Retinal pigment epithelial cell (primary cell): ENCODE results near the gene DIRAS2.

ENCODE experiments used
- DNase-seq: peaks from one replicate; pipeline ENCODE4 v3.0.0-alpha.2; 2010; ENCODE audit warnings: low read depth
- H3K4me3 ChIP-seq: 2 replicates; pipeline ENCODE4 v1.5.1; 2011; ENCODE audit warnings: mild to moderate bottlenecking, low read length, control low read depth, moderate library complexity
- TF ChIP-seq, protein P1 (sequence below): conservative IDR thresholded peaks from 2 replicates; pipeline ENCODE4 v1.5.1; 2011; ENCODE audit warnings: low read depth, low read length, control low read depth, inconsistent platforms

DIRAS2 gene

DNA sequence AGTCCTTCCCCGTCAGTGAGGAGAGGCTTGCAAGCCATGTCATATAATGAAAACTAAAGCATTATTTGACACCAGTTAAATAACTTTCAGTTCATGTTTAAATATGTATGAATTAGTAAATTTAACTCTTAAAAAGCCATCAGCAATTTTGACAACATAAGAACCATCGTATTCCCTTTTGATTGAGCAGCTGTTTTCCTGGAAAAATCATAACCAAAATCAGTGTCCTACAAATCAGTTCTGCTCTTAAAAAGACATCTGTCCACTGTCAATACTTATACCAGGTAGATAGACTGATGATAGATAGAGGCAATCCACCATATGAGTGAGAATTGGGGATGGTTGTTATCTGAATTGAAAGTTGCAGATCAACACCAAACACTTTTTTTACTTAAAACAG, 2.3 kb downstream of the DIRAS2 start:
- no peak for DNase-seq
- TF ChIP-seq, protein P1, sequence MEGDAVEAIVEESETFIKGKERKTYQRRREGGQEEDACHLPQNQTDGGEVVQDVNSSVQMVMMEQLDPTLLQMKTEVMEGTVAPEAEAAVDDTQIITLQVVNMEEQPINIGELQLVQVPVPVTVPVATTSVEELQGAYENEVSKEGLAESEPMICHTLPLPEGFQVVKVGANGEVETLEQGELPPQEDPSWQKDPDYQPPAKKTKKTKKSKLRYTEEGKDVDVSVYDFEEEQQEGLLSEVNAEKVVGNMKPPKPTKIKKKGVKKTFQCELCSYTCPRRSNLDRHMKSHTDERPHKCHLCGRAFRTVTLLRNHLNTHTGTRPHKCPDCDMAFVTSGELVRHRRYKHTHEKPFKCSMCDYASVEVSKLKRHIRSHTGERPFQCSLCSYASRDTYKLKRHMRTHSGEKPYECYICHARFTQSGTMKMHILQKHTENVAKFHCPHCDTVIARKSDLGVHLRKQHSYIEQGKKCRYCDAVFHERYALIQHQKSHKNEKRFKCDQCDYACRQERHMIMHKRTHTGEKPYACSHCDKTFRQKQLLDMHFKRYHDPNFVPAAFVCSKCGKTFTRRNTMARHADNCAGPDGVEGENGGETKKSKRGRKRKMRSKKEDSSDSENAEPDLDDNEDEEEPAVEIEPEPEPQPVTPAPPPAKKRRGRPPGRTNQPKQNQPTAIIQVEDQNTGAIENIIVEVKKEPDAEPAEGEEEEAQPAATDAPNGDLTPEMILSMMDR, result no peak
- H3K4me3 ChIP-seq, result no peak overlapping the region

DNA sequence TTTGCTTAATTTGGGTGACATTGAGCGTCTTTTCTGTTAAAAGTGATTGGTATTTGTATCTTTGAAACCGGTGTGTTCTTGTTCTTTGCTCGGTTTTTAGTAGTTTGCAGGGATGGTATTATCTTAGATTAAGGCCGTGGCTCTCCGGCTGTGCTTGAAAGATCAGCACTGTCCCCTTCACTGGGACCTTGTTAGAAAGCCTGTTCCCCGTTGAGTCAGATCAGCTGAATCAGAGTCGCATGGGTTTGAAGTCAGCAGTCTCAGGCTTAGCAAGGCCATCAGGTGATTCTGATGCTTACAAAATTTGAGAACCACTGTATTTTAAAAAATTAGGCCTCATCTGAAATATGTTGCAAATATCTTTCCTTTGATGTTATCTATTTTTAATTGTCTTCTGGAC, 5.0 kb downstream of the DIRAS2 start:
- TF ChIP-seq, protein P1, result no peak
- no peak overlapping the region for H3K4me3 ChIP-seq
- DNase-seq, result no peak

DNA sequence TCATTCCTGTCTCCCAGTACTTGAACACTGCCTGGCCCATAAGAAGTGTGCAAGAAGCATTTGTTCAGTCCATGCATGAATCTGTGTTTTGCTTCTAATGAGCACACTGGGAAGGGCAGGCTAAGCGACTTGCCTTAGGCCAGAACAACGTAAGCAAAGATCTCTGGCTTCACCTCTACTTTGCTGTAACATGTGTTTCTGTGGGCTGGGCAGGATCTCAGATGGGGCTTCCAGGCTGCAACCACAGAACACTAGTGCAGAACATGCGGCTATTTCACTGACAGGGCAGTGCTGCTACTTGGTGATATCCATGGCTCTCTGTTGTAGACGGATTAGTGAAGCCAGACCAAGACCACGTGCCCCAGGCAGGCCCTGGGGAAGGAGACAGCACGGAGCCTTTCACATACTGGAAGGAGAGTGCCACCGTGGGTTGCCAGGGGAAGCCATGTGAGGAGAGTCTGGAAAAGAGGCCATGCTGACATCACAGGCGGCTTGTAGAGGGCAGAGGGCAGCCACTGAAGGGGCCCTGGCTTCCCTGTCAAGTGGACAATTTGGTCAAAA, 9.9 kb downstream of the DIRAS2 start:
- no peak for DNase-seq
- TF ChIP-seq, protein P1, result no peak
- no peak overlapping the region for H3K4me3 ChIP-seq

DNA sequence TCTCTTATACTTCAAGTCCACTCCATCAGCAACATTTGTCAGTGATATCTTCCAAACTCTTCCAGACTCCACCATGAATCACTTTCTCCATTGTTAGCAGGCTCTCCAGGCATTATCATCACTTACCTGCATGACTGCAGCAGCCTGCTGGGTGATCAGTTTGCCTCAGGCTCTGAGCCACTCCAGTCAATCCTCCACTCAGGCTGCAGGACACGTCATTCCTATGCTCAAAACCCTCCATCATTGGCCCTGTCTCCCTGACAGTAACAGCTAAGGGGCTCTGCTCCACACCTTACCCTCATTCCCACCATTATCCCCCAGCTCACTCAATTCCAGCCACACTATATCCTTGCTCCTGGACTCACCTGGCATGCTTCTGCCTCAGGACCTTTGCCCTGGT, 10.7 kb downstream of the DIRAS2 start:
- TF ChIP-seq, protein P1, result no peak
- H3K4me3 ChIP-seq, result no peak overlapping the region
- DNase-seq, result no peak

DNA sequence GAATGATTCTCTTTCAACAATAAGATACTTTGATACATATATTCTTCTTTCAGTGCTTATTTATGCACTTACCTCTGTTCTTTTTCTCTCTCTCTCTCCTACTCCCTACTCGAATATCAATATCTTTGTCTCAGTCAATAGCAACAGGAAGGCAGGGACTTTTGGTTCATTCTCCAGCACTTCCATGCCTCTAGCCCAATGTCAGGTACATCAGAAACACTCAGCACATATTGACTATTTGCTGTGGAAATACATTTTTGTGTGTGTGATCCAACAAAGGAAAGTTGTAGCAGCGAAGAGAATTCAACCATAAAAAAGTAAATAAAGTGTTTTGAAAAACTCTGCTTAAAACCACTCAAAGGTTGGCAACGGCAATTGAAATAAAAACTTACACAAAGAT, 12.6 kb downstream of the DIRAS2 start:
- TF ChIP-seq, protein P1, result no peak
- DNase-seq, result no peak
- H3K4me3 ChIP-seq, result no peak overlapping the region

DNA sequence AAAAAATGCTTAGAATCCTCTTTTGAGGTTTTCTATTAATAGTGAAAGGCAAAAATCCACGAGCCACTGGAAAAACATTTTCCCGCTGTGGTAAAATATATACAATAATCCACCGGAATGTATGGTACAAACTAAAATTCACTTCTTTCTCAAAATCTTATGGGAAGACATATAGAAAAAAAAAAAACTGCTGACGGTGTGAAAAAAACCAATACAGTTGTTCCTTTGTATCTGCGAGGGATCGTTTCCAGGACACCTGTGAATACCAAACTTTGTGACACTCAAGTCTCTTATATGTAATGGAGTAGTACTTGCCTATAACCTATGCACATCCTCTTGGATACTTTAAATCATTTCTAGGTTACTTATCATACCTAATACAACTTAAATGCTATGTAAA, 13.3 kb downstream of the DIRAS2 start:
- TF ChIP-seq, protein P1, result no peak
- no peak for DNase-seq
- H3K4me3 ChIP-seq, result no peak overlapping the region

DNA sequence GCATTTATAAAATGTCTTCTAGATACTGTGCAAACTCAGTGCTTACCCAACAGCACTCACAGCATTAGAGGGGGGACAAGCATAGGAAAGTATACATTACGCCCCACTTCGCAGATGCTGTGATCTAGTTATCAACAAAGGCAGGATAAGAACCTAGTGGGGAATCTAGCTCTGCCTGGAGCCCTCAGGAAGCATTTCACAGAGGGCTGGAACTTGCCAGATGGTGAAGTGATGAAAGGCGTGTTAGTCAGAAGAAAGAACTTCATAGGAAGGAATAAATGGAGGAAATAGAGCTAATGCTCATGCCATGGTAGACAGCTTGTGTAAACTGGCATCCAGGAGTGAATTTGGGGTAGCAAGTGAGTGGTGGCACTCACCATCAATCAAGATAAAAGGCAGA, 25.8 kb downstream of the DIRAS2 start:
- TF ChIP-seq, protein P1, result no peak
- H3K4me3 ChIP-seq, result no peak overlapping the region
- DNase-seq, result no peak
